GM10248 (cell line): ENCODE data around the gene PARP8.
"Not testable (repeated sequence)": the region's sequence is repeated elsewhere in the genome, so short reads cannot be mapped to it uniquely, and the experiment has no call there.

Experiments used
- CTCF ChIA-PET: fragments of 300-600 bp; sonication (Branson Sonifier 250); formaldehyde crosslinking; extraction: SDS; loops from one replicate; lab custom pipeline; 2021; ENCODE audit warnings: antibody characterized with exemption; lab: Yijun Ruan, JAX
- POLR2A ChIA-PET: fragments of 350-650 bp; sonication (Branson Sonifier 250); formaldehyde crosslinking; extraction: SDS; loops from one replicate; lab custom pipeline; 2020; ENCODE audit warnings: antibody characterized with exemption; lab: Yijun Ruan, JAX
- DNase-seq: peaks from one replicate; pipeline ENCODE4 v3.0.0; 2012; ENCODE audit errors: extremely low spot score
- CTCF ChIP-seq: IDR thresholded peaks from 2 replicates; pipeline ENCODE4 v1.5.1; 2012; ENCODE audit warnings: mild to moderate bottlenecking, low read depth; ENCODE audit errors: extremely low read depth, missing control alignments, control extremely low read depth

PARP8 gene

DNA sequence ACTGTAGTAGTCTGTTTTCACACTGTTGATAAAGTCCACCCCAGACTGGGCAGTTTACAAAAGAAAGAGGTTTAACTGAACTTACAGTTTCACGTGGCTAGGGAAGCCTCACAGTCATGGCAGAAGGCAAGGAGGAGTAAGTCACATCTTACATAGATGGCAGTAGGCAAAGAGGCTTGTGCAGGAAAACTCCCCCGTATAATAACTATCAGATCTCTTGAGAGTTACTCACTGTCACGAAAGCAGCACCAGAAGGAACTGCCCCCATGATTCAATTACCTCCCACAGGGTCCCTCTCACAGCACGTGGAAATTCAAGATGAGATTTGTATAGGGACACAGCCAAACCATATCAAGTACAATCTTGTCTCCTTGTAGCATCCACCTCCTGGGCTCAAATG is 21.1 kb downstream of the PARP8 start:
- ChIA-PET POLR2A (no interaction called here), CTCF (no interaction called here)
- TF ChIP-seq CTCF: no peak
- DNase-seq: no peak

DNA sequence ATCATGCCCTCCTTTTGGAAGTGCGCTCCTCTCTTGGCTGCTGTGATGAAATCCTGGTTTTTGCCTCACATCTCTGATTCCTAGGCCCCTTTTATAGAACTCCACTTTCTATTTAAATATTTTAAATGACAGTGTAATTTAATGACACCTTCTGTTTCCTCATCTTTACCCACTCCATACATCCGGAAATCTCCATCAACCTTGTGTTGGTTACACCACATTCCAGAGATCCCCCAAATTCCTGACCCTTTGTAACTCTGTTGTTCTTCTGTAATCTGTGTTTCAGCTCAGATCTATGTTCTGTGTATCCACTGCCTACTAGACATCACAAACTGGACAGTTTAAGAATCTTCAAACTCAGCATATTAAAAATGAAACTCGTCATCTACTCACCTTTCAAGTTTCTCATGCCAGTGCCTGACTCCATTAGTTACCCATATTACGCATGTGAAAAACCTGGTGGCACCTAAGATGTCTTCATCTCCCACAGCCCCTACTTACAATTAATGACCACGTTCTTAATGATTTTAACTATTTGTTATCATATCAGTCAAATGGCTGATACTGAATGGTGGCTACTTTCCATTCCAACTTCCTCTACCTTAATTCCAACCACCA is 25.1 kb downstream of the PARP8 start:
- POLR2A ChIA-PET: no interaction called here
- no peak for TF ChIP-seq CTCF
- CTCF ChIA-PET: interaction anchor here (1.8 kb wide), 1 partner anchor 30 kb away, joined by 6 read pairs; no protein-coding TSS in a partner anchor

GRCh38 chr5:50694027-50694590 is 27.7 kb downstream of the PARP8 start:
- POLR2A ChIA-PET: no interaction called here
- DNase-seq: no peak
- no peak for TF ChIP-seq CTCF
- CTCF ChIA-PET: no interaction called here

More for the DNA sequence above, 25.1 kb downstream of the PARP8 start:
- no peak for DNase-seq

- POLR2A ChIA-PET: not testable (repeated sequence)
- CTCF ChIA-PET: interaction anchor here (1.4 kb wide), 1 partner anchor 10 kb away, joined by 3 read pairs; no protein-coding TSS in a partner anchor
Observed at GRCh38 chr5:50694626-50695025, 28.2 kb downstream of the PARP8 start.

GRCh38 chr5:50697739-50698138 is 31.3 kb downstream of the PARP8 start:
- TF ChIP-seq CTCF: no peak
- CTCF ChIA-PET: no interaction called here
- DNase-seq: peak; percentile 15
- POLR2A ChIA-PET: no interaction called here

More at GRCh38 chr5:50694626-50695025, 28.2 kb downstream of the PARP8 start:
- not testable (repeated sequence) for DNase-seq

DNA sequence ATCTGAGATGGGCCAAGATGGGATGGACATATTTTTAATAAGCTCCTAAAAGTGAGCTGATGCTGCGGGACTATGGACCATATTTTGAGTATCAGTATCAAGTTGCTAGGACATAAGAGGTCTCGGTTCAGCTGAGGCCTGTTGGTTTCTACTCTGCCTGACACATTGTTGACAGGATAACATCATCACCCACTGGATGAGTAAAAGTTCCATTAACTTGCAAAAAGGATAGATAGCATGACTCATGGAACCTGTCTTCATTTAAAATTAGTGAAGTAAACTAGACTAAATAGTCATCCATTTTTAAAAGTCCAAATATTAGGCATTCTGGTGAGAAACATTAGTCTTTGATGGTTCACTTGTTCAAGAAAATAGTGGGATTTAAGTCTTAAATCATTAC is 33.3 kb downstream of the PARP8 start:
- TF ChIP-seq CTCF: no peak
- ChIA-PET POLR2A (no interaction called here), CTCF (interaction anchor here (1.7 kb wide), 1 partner anchor 10 kb away, joined by 5 read pairs; no protein-coding TSS in a partner anchor)
- no peak for DNase-seq

DNA sequence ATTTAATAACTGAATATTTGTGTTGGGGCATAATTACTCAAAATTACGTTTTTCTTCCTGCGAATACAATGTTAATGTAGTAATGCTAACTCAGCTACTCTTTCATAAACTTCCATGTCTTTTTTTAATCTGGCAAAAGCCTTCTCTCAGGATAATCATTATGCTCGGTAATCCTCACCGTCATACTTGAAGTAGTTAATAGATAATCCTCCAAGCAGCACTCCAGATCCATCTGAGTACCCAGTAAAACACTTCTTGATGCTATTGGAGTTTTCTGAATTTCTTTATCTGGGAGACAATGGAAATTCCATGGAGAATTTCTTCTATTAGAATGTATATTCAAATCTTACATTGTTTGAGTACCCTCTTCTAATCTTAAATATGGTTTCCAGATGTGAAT is 34.3 kb downstream of the PARP8 start:
- CTCF ChIA-PET: no interaction called here
- POLR2A ChIA-PET: no interaction called here
- DNase-seq: no peak
- TF ChIP-seq CTCF: no peak
